NT2/D1 (cell line): ENCODE measurements around the gene PDE9A.

Source experiments
- YY1 ChIP-seq: IDR thresholded peaks from 2 replicates; pipeline ENCODE4 v1.6.1; 2011; ENCODE audit not compliant: insufficient read length, insufficient read depth
- ZNF274 ChIP-seq: IDR thresholded peaks from 2 replicates; pipeline ENCODE4 v1.6.1; 2011; ENCODE audit warnings: mild to moderate bottlenecking, low read depth, low read length

- TF ChIP-seq YY1 (no peak), ZNF274 (no peak)
Observed at GRCh38 chr21:42765656-42766055, 112.2 kb downstream of the PDE9A start.
